H1 (cell line): ENCODE results near the gene HAS3.
"Not testable (repeated sequence)": the region's sequence is repeated elsewhere in the genome, so short reads cannot be mapped to it uniquely, and the experiment has no call there.

Source experiments
- CBX5 ChIP-seq: fragments of 300-800, 300-1000 bp; sonication (generic); IDR thresholded peaks from 2 replicates; pipeline ENCODE4 v1.7.1; 2016; ENCODE audit warnings: antibody characterized with exemption, low read length, low read depth
- CTCF ChIP-seq, 3 experiments: IDR thresholded peaks; 1 replicate in 2 of 3; 2 replicates in 1 of 3; pipeline versions ENCODE4 v1.5.1 to v1.6.1; 2011; ENCODE audit warnings: low read length in 3 of 3, mild to moderate bottlenecking in 3 of 3, inconsistent platforms in 2 of 3, low read depth in 1 of 3, moderate library complexity in 1 of 3; ENCODE audit not compliant: insufficient read depth in 1 of 3; ENCODE audit errors: control extremely low read depth in 1 of 3
- EP300 ChIP-seq, 2 experiments: IDR thresholded peaks; 1 replicate in 1 of 2; 2 replicates in 1 of 2; pipeline ENCODE4 v1.6.1; 2011 to 2012; ENCODE audit warnings: low read depth in 2 of 2, low read length in 2 of 2, mild to moderate bottlenecking in 2 of 2, borderline replicate concordance in 1 of 2, inconsistent platforms in 1 of 2, moderate library complexity in 1 of 2
- EZH2 ChIP-seq: fragments of 200-600 bp; sonication (generic); IDR thresholded peaks from 2 replicates; pipeline ENCODE4 v1.7.1; 2012; ENCODE audit warnings: low read depth, mild to moderate bottlenecking, moderate library complexity, low read length, inconsistent platforms; ENCODE audit not compliant: severe bottlenecking
- FOSL1 ChIP-seq: IDR thresholded peaks from 2 replicates; pipeline ENCODE4 v1.6.1; 2011; ENCODE audit warnings: mild to moderate bottlenecking, low read depth, low read length, moderate library complexity; ENCODE audit not compliant: insufficient read depth
- HDAC6 ChIP-seq: IDR thresholded peaks from one replicate; pipeline ENCODE4 v1.7.1; 2012; ENCODE audit warnings: low read depth, mild to moderate bottlenecking, inconsistent platforms, low read length, moderate library complexity
- JUN ChIP-seq: IDR thresholded peaks from 2 replicates; pipeline ENCODE4 v1.6.1; 2011; ENCODE audit warnings: low read depth, mild to moderate bottlenecking, improper control_type of control experiment, low read length
- MAX ChIP-seq: IDR thresholded peaks from 2 replicates; pipeline ENCODE4 v1.6.1; 2012; ENCODE audit warnings: inconsistent platforms
- NRF1 ChIP-seq: IDR thresholded peaks from 2 replicates; pipeline ENCODE4 v1.6.1; 2011; ENCODE audit warnings: mild to moderate bottlenecking, low read depth, low read length, improper control_type of control experiment
- POLR2AphosphoS5 ChIP-seq: IDR thresholded peaks from 2 replicates; pipeline ENCODE4 v1.6.1; 2011; ENCODE audit warnings: low read depth, low read length
- SP1 ChIP-seq: IDR thresholded peaks from 2 replicates; pipeline ENCODE4 v1.6.1; 2011; ENCODE audit warnings: low read depth, low read length
- TBP ChIP-seq: IDR thresholded peaks from 2 replicates; pipeline ENCODE4 v1.6.1; 2011; ENCODE audit warnings: low read depth, low read length, improper control_type of control experiment
- TF ChIP-seq, protein P1 (sequence below): IDR thresholded peaks from 2 replicates; pipeline ENCODE4 v1.6.1; 2011; ENCODE audit warnings: low read depth, mild to moderate bottlenecking, low read length; ENCODE audit not compliant: insufficient read depth

DNA sequence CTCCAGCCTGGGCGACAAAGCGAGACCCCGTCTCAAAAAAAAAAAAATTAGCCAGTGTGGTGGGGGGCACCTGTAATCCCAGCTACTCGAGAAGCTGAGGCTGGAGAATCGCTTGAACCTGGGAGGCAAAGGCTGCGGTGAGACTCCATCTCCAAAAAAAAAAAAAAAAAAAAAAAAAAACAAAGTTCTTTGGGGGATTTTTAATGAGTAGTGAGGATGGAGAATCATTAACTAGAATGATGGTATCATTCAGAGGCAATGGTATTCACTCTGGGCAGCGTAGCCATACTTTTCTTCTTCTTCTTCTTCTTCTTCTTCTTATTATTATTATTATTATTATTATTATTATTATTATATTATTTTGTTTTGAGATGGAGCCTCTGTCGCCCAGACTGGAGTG is 42.0 kb upstream of the HAS3 start:
- not testable (repeated sequence) for TF ChIP-seq CTCF (IDR thresholded peaks at IDR 0.05; ENCODE audit: control extremely low read depth in 1 of 3, insufficient read depth in 1 of 3, low read depth in 1 of 3, low read length in 3 of 3); MAX; NRF1; FOSL1; POLR2AphosphoS5; CBX5; SP1; EP300 (IDR thresholded peaks at IDR 0.05; ENCODE audit: borderline replicate concordance in 1 of 2, low read depth in 2 of 2, low read length in 2 of 2); JUN; TBP; EZH2; HDAC6
- TF ChIP-seq, protein P1, sequence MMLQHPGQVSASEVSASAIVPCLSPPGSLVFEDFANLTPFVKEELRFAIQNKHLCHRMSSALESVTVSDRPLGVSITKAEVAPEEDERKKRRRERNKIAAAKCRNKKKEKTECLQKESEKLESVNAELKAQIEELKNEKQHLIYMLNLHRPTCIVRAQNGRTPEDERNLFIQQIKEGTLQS = not testable (repeated sequence)
